ENCODE measurements around the gene PRDX5. TPM values are rescaled to one million over a fixed set of nuclear protein-coding genes. Genes with fewer than 3 reads are reported as not detected.

PRDX5 gene
- total RNA-seq, 2 donors from 2014 or later: 108 to 224 TPM

- TF ChIP-seq CTCF (IDR thresholded peaks at IDR 0.05) (no peak), POLR2A (IDR thresholded peaks at IDR 0.05) (no peak)
- intact Hi-C loops (cut with DNase I): no loop called here
- no peak overlapping the region for H3K27ac ChIP-seq
- no peak overlapping the region for H3K4me3 ChIP-seq
- WGBS, 2 donors: 90 to 97% methylated on average over 2 of the region's 2 CpGs
- H3K36me3 ChIP-seq (replicated peaks in 1 of 2; ENCODE audit: insufficient read depth in 1 of 2, low read depth in 2 of 2): peaks cover 0 to 2% of the 10 kb centered on the region in 2 donors
- no peaks in the 10 kb centered on the region for H3K9me3 ChIP-seq
- no peak for ATAC-seq
- H3K4me1 ChIP-seq: peaks cover 26% of the 10 kb centered on the region
- no peaks in the 10 kb centered on the region for H3K27me3 ChIP-seq
- DNase-seq: no peak
Measured at GRCh38 chr11:64327375-64327774, 9.5 kb downstream of the PRDX5 start.

- H3K4me1 ChIP-seq: peaks cover 29% of the 10 kb centered on the region
- no peaks in the 10 kb centered on the region for H3K27me3 ChIP-seq
- WGBS, 2 donors: 53 to 66% methylated on average over 3 of the region's 3 CpGs
- no peak for TF ChIP-seq CTCF (IDR thresholded peaks at IDR 0.05)
- intact Hi-C loops (cut with DNase I): no loop called here
- DNase-seq (no peak), ATAC-seq (no peak)
- no peaks in the 10 kb centered on the region for H3K36me3 ChIP-seq (replicated peaks in 1 of 2; ENCODE audit: insufficient read depth in 1 of 2, low read depth in 2 of 2)
- H3K9me3 ChIP-seq: no peaks in the 10 kb centered on the region
- no peak overlapping the region for H3K27ac ChIP-seq
- H3K4me3 ChIP-seq: no peak overlapping the region
Measured at GRCh38 chr11:64327993-64328392, 10.1 kb downstream of the PRDX5 start.

- no peak for ATAC-seq
- intact Hi-C loops (cut with DNase I): no loop called here
- Histone ChIP-seq H3K36me3 (replicated peaks in 1 of 2; ENCODE audit: insufficient read depth in 1 of 2, low read depth in 2 of 2) (no peaks in the 10 kb centered on the region), H3K4me3 (no peak overlapping the region), H3K9me3 (no peaks in the 10 kb centered on the region), H3K27ac (no peak overlapping the region), H3K4me1 (peaks cover 29% of the 10 kb centered on the region), H3K27me3 (no peaks in the 10 kb centered on the region)
- 77 to 82% methylated on average over 11 of the region's 11 CpGs for WGBS, 2 donors
- no peak for TF ChIP-seq POLR2A (IDR thresholded peaks at IDR 0.05)
- no peak for TF ChIP-seq CTCF (IDR thresholded peaks at IDR 0.05)
- no peak for DNase-seq
Measured at GRCh38 chr11:64330888-64331287, 13.0 kb downstream of the PRDX5 start.

- Histone ChIP-seq H3K9me3 (no peaks in the 10 kb centered on the region), H3K4me3 (no peak overlapping the region), H3K36me3 (replicated peaks in 1 of 2; ENCODE audit: insufficient read depth in 1 of 2, low read depth in 2 of 2) (no peaks in the 10 kb centered on the region), H3K27ac (peak overlapping the region; percentile 11 to 71 (median 42)), H3K4me1 (peaks cover 29% of the 10 kb centered on the region), H3K27me3 (no peaks in the 10 kb centered on the region)
- intact Hi-C loops (cut with DNase I): no loop called here
- WGBS, 2 donors: 22 to 26% methylated on average over 17 to 19 of the region's 20 CpGs
- DNase-seq: peak; percentile 79 to 93 (median 92)
- ATAC-seq: peak; percentile 76
- no peak for TF ChIP-seq POLR2A (IDR thresholded peaks at IDR 0.05)
- peak in 6 of 7 experiments; percentile 19 to 64 (median 58) for TF ChIP-seq CTCF (IDR thresholded peaks at IDR 0.05)
Measured at GRCh38 chr11:64331569-64332371, 13.8 kb downstream of the PRDX5 start.

GRCh38 chr11:64333556-64333955 lies 15.6 kb downstream of the PRDX5 start:
- Histone ChIP-seq H3K36me3 (replicated peaks in 1 of 2; ENCODE audit: insufficient read depth in 1 of 2, low read depth in 2 of 2) (no peaks in the 10 kb centered on the region), H3K4me1 (peaks cover 29% of the 10 kb centered on the region), H3K9me3 (no peaks in the 10 kb centered on the region), H3K4me3 (no peak overlapping the region), H3K27me3 (no peaks in the 10 kb centered on the region), H3K27ac (no peak overlapping the region)
- DNase-seq (no peak), ATAC-seq (no peak)
- intact Hi-C loops (cut with DNase I): no loop called here
- WGBS, 2 donors: 90 to 92% methylated on average over 8 of the region's 8 CpGs
- TF ChIP-seq CTCF (IDR thresholded peaks at IDR 0.05) (no peak), POLR2A (IDR thresholded peaks at IDR 0.05) (no peak)
